K562 (cell line): Measurements from ENCODE around the gene FBXL2. TPM values are rescaled to one million over a fixed set of nuclear protein-coding genes. Genes with fewer than 3 reads are reported as not detected.

Experiments used
- FOXJ2 ChIP-seq: fragments of 200-800 bp; sonication (Bioruptor generic); IDR thresholded peaks from 2 replicates; pipeline ENCODE4 v1.6.1; 2016; ENCODE audit warnings: missing genetic modification characterization, missing compliant biosample characterization
- KLF10 ChIP-seq: fragments of 250-450 bp; sonication (Bioruptor Pico); IDR thresholded peaks from 2 replicates; pipeline ENCODE4 v1.6.1; 2021; ENCODE audit warnings: matching md5 sums
- MXD1 ChIP-seq: fragments of 250-450 bp; sonication (Bioruptor Pico); IDR thresholded peaks from 2 replicates; pipeline ENCODE4 v1.8.0; 2021; ENCODE audit warnings: borderline replicate concordance, mild to moderate bottlenecking, moderate library complexity; ENCODE audit not compliant: poor library complexity, severe bottlenecking
- polyA plus RNA-seq, 8 experiments: library from polyadenylated mRNA; depleted of rRNA in 4 of 8; stranded (reverse) in 5 of 8; unstranded in 3 of 8; fragments of >200 nt; fragmentation: Nextera tagmentation in 2 of 8; fragmentation: Illumina TruSeq in 1 of 8; extraction: Ambion mirVana in 2 of 8; extraction: Trizol in 1 of 8; gene quantifications; 2 replicates each; pipeline versions ENCODE4 v1.2.1 to v1.2.3, GENCODE V29; 2011 to 2014; ENCODE audit warnings: inconsistent platforms in 1 of 8, missing spikeins in 1 of 8
- total RNA-seq, 7 experiments: library from RNA; depleted of rRNA in 6 of 7; stranded (reverse); fragments of >200 nt in 6 of 7; fragmentation: Illumina TruSeq in 2 of 7; extraction: Trizol in 2 of 7; gene quantifications; 2 replicates each; pipeline versions ENCODE4 v1.2.1 to v1.2.3, GENCODE V29; 2011 to 2021; ENCODE audit warnings: low replicate concordance in 1 of 7
- TF ChIP-seq, protein P1 (sequence below): fragments of 200-600 bp; sonication (generic); IDR thresholded peaks from one replicate; pipeline ENCODE4 v1.6.1; 2012; ENCODE audit warnings: mild to moderate bottlenecking, low read depth, low read length, inconsistent platforms
- TF ChIP-seq, protein P2 (sequence below), 2 experiments: fragments of 450-650 bp; formaldehyde crosslinking in 1 of 2; IDR thresholded peaks; 2 replicates each; pipeline versions ENCODE4 v1.4.0 to v1.6.1; 2014 to 2020; ENCODE audit warnings: mild to moderate bottlenecking in 2 of 2, borderline replicate concordance in 1 of 2, low read depth in 1 of 2
- TF ChIP-seq, protein P3 (sequence below): fragments of 250-450 bp; sonication (Bioruptor Pico); IDR thresholded peaks from 2 replicates; pipeline ENCODE4 v1.9.0; 2021; ENCODE audit warnings: mild to moderate bottlenecking

Gene FBXL2
- total and polyA plus RNA-seq, 9 of the 15 experiments (the other 6 are each of a cell fraction or from before 2014, with no cell fraction given) = 1.3 to 6.9 (median 1.9) TPM

GRCh38 chr3:33385423-33385822 lies 108.2 kb downstream of the FBXL2 start (continued):
- TF ChIP-seq, protein P1, sequence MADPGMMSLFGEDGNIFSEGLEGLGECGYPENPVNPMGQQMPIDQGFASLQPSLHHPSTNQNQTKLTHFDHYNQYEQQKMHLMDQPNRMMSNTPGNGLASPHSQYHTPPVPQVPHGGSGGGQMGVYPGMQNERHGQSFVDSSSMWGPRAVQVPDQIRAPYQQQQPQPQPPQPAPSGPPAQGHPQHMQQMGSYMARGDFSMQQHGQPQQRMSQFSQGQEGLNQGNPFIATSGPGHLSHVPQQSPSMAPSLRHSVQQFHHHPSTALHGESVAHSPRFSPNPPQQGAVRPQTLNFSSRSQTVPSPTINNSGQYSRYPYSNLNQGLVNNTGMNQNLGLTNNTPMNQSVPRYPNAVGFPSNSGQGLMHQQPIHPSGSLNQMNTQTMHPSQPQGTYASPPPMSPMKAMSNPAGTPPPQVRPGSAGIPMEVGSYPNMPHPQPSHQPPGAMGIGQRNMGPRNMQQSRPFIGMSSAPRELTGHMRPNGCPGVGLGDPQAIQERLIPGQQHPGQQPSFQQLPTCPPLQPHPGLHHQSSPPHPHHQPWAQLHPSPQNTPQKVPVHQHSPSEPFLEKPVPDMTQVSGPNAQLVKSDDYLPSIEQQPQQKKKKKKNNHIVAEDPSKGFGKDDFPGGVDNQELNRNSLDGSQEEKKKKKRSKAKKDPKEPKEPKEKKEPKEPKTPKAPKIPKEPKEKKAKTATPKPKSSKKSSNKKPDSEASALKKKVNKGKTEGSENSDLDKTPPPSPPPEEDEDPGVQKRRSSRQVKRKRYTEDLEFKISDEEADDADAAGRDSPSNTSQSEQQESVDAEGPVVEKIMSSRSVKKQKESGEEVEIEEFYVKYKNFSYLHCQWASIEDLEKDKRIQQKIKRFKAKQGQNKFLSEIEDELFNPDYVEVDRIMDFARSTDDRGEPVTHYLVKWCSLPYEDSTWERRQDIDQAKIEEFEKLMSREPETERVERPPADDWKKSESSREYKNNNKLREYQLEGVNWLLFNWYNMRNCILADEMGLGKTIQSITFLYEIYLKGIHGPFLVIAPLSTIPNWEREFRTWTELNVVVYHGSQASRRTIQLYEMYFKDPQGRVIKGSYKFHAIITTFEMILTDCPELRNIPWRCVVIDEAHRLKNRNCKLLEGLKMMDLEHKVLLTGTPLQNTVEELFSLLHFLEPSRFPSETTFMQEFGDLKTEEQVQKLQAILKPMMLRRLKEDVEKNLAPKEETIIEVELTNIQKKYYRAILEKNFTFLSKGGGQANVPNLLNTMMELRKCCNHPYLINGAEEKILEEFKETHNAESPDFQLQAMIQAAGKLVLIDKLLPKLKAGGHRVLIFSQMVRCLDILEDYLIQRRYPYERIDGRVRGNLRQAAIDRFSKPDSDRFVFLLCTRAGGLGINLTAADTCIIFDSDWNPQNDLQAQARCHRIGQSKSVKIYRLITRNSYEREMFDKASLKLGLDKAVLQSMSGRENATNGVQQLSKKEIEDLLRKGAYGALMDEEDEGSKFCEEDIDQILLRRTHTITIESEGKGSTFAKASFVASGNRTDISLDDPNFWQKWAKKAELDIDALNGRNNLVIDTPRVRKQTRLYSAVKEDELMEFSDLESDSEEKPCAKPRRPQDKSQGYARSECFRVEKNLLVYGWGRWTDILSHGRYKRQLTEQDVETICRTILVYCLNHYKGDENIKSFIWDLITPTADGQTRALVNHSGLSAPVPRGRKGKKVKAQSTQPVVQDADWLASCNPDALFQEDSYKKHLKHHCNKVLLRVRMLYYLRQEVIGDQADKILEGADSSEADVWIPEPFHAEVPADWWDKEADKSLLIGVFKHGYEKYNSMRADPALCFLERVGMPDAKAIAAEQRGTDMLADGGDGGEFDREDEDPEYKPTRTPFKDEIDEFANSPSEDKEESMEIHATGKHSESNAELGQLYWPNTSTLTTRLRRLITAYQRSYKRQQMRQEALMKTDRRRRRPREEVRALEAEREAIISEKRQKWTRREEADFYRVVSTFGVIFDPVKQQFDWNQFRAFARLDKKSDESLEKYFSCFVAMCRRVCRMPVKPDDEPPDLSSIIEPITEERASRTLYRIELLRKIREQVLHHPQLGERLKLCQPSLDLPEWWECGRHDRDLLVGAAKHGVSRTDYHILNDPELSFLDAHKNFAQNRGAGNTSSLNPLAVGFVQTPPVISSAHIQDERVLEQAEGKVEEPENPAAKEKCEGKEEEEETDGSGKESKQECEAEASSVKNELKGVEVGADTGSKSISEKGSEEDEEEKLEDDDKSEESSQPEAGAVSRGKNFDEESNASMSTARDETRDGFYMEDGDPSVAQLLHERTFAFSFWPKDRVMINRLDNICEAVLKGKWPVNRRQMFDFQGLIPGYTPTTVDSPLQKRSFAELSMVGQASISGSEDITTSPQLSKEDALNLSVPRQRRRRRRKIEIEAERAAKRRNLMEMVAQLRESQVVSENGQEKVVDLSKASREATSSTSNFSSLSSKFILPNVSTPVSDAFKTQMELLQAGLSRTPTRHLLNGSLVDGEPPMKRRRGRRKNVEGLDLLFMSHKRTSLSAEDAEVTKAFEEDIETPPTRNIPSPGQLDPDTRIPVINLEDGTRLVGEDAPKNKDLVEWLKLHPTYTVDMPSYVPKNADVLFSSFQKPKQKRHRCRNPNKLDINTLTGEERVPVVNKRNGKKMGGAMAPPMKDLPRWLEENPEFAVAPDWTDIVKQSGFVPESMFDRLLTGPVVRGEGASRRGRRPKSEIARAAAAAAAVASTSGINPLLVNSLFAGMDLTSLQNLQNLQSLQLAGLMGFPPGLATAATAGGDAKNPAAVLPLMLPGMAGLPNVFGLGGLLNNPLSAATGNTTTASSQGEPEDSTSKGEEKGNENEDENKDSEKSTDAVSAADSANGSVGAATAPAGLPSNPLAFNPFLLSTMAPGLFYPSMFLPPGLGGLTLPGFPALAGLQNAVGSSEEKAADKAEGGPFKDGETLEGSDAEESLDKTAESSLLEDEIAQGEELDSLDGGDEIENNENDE = no peak
- TF ChIP-seq, protein P2, sequence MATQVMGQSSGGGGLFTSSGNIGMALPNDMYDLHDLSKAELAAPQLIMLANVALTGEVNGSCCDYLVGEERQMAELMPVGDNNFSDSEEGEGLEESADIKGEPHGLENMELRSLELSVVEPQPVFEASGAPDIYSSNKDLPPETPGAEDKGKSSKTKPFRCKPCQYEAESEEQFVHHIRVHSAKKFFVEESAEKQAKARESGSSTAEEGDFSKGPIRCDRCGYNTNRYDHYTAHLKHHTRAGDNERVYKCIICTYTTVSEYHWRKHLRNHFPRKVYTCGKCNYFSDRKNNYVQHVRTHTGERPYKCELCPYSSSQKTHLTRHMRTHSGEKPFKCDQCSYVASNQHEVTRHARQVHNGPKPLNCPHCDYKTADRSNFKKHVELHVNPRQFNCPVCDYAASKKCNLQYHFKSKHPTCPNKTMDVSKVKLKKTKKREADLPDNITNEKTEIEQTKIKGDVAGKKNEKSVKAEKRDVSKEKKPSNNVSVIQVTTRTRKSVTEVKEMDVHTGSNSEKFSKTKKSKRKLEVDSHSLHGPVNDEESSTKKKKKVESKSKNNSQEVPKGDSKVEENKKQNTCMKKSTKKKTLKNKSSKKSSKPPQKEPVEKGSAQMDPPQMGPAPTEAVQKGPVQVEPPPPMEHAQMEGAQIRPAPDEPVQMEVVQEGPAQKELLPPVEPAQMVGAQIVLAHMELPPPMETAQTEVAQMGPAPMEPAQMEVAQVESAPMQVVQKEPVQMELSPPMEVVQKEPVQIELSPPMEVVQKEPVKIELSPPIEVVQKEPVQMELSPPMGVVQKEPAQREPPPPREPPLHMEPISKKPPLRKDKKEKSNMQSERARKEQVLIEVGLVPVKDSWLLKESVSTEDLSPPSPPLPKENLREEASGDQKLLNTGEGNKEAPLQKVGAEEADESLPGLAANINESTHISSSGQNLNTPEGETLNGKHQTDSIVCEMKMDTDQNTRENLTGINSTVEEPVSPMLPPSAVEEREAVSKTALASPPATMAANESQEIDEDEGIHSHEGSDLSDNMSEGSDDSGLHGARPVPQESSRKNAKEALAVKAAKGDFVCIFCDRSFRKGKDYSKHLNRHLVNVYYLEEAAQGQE (IDR thresholded peaks at IDR 0.05; ENCODE audit: borderline replicate concordance) = peak; percentile 89
- TF ChIP-seq, protein P2 (CRISPR knock-in tag; IDR thresholded peaks at IDR 0.05; ENCODE audit: low read depth) = peak; percentile 60; the same call in 1 of the 2 replicates
- no peak for TF ChIP-seq KLF10
- TF ChIP-seq, protein P3, sequence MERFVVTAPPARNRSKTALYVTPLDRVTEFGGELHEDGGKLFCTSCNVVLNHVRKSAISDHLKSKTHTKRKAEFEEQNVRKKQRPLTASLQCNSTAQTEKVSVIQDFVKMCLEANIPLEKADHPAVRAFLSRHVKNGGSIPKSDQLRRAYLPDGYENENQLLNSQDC = no peak
- no peak for TF ChIP-seq FOXJ2
- TF ChIP-seq MXD1 (CRISPR knock-in tag) = no peak
